ENCODE data around the gene ATP9A.

GRCh38 chr20:51610761-51611624 is 157.2 kb downstream of the ATP9A start:
- no peak for TF ChIP-seq KDM1A (IDR thresholded peaks at IDR 0.05; ENCODE audit: borderline replicate concordance, low read length)
- TF ChIP-seq ATF3 (IDR thresholded peaks at IDR 0.05; ENCODE audit: insufficient read depth, low read depth, low read length) = no peak
- no peak for TF ChIP-seq FOSL1 (IDR thresholded peaks at IDR 0.05; ENCODE audit: insufficient read depth, low read depth, low read length)
- TF ChIP-seq RAD21 (IDR thresholded peaks at IDR 0.05 in 1 of 2, conservative IDR thresholded peaks at IDR 0.05 in 1 of 2; ENCODE audit: low read depth in 2 of 2, low read length in 2 of 2) = no peak
- TF ChIP-seq CTCF (IDR thresholded peaks at IDR 0.05; ENCODE audit: control extremely low read depth in 1 of 3, insufficient read depth in 1 of 3, low read depth in 1 of 3, low read length in 3 of 3) = no peak
- TF ChIP-seq POLR2A (IDR thresholded peaks at IDR 0.05; ENCODE audit: control extremely low read depth in 1 of 2, low read depth in 2 of 2, low read length in 2 of 2) = no peak
- no peak for TF ChIP-seq EP300 (IDR thresholded peaks at IDR 0.05; ENCODE audit: borderline replicate concordance in 1 of 2, low read depth in 2 of 2, low read length in 2 of 2)

All from H1 (cell line).